Esophagus squamous epithelium (tissue), 4 donors: Measurements from ENCODE around the gene LECT2.

Source experiments
- POLR2A ChIP-seq, 4 donors: fragments of 450-650 bp; IDR thresholded peaks; one replicate each; pipeline ENCODE4 v1.6.1; 2017; ENCODE audit warnings: antibody characterized with exemption in 4 of 4, mild to moderate bottlenecking in 4 of 4, moderate library complexity in 3 of 4
- TF ChIP-seq, protein P1 (sequence below), 6 experiments: fragments of 450-650 bp in 4 of 6; fragments of 200-600 bp in 2 of 6; sonication (generic) in 2 of 6; IDR thresholded peaks; one replicate each; pipeline ENCODE4 v1.5.1; 2016 to 2019; ENCODE audit warnings: antibody characterized with exemption in 6 of 6, mild to moderate bottlenecking in 4 of 6, moderate library complexity in 4 of 6

DNA sequence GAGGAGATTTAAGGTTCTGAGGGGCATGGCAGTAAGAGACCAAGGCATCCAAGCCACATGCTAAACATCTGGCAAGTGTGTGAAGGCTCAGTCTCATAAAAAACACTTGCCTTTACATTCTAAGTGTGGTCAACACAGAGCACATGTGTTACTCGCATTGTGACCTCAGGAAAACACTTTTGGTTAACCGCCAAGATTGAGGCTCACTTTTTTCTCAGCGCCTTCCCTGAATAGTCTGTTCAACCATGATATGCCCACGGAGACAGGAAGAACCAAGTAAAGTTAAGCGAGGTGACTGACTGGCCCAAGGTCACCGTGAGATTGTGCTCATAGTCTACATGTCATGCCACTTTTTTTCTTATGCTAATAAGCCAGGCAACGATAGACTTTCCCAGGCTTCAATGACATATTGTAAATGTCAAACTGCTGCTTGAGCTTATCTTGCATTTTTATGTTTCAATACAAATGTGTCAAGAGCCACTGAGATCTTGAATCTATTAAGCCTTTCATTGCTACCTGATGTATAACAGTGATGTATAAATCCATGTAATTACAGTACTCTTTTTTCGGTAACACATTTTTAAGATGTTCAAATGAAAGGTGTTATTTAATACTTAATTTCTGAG lies 38.0 kb downstream of the LECT2 start:
- TF ChIP-seq, protein P1, sequence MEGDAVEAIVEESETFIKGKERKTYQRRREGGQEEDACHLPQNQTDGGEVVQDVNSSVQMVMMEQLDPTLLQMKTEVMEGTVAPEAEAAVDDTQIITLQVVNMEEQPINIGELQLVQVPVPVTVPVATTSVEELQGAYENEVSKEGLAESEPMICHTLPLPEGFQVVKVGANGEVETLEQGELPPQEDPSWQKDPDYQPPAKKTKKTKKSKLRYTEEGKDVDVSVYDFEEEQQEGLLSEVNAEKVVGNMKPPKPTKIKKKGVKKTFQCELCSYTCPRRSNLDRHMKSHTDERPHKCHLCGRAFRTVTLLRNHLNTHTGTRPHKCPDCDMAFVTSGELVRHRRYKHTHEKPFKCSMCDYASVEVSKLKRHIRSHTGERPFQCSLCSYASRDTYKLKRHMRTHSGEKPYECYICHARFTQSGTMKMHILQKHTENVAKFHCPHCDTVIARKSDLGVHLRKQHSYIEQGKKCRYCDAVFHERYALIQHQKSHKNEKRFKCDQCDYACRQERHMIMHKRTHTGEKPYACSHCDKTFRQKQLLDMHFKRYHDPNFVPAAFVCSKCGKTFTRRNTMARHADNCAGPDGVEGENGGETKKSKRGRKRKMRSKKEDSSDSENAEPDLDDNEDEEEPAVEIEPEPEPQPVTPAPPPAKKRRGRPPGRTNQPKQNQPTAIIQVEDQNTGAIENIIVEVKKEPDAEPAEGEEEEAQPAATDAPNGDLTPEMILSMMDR (IDR thresholded peaks at IDR 0.05) = no peak
- no peak for TF ChIP-seq POLR2A (IDR thresholded peaks at IDR 0.05)
